ENCODE data around the gene ITIH4. TPM values are rescaled to one million over a fixed set of nuclear protein-coding genes. Genes with fewer than 3 reads are reported as not detected.
A peak's percentile ranks its signal among the peaks of the same experiment; 100 is the strongest.

ITIH4 gene
- total and polyA plus RNA-seq, 2 experiments from 2014 or later, result 55.9 to 91.3 TPM

DNA sequence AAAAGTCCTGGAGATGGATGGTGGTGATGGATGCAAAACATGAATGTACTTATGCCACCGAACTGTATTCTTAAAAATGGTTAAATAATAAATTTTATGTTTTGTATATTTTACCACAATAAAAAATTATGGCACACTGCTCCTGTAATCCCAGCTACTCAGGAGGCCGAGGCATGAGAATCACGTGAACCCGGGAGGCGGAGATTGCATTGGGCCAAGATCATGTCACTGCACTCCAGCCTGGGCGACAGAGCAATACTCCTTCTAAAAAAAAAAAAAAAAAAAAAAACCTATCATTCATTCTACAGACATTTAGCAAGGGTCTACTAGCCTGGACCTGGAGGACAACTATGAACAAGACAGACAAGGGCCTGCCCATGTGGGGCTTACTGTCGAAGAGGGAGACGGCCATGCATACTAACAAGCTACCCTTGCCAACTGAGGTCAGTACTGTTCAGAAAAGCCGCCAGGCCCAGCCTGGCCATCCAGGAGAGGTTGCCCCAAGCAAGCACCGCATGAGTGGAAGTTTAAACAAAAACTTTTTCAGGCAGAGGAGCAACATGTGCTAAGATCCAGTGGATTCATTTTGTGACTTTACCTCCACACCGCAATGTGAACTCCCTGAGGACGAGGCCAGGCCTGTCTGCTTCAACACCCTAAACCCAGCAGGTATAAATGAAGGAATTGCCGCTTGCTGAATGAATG, 57.0 kb downstream of the ITIH4 start:
- TF ChIP-seq, protein P1, sequence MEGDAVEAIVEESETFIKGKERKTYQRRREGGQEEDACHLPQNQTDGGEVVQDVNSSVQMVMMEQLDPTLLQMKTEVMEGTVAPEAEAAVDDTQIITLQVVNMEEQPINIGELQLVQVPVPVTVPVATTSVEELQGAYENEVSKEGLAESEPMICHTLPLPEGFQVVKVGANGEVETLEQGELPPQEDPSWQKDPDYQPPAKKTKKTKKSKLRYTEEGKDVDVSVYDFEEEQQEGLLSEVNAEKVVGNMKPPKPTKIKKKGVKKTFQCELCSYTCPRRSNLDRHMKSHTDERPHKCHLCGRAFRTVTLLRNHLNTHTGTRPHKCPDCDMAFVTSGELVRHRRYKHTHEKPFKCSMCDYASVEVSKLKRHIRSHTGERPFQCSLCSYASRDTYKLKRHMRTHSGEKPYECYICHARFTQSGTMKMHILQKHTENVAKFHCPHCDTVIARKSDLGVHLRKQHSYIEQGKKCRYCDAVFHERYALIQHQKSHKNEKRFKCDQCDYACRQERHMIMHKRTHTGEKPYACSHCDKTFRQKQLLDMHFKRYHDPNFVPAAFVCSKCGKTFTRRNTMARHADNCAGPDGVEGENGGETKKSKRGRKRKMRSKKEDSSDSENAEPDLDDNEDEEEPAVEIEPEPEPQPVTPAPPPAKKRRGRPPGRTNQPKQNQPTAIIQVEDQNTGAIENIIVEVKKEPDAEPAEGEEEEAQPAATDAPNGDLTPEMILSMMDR (IDR thresholded peaks at IDR 0.05; ENCODE audit: poor library complexity), result no peak
- TF ChIP-seq EZH2 (IDR thresholded peaks at IDR 0.05; ENCODE audit: borderline replicate concordance) (no peak), EZH2phosphoT487 (IDR thresholded peaks at IDR 0.05; ENCODE audit: low read depth, severe bottlenecking, unreplicated experiment) (no peak)
- no peak for DNase-seq (ENCODE audit: low spot score)
- Histone ChIP-seq H3K4me1 (ENCODE audit: insufficient read depth) (peaks cover 30% of the 10 kb centered on the region), H3K4me2 (no peak overlapping the region), H3K27me3 (no peaks in the 10 kb centered on the region), H3K9me3 (ENCODE audit: low read depth) (no peaks in the 10 kb centered on the region), H3K36me3 (replicated peaks; ENCODE audit: insufficient read depth, low read depth) (no peaks in the 10 kb centered on the region), H3K27ac (no peak overlapping the region), H3K9me2 (replicated peaks; ENCODE audit: insufficient read depth) (no peaks in the 10 kb centered on the region), H2AFZ (no peak overlapping the region), H3K79me2 (peaks cover 23% of the 10 kb centered on the region), H3K4me3 (no peak overlapping the region), H4K20me1 (ENCODE audit: insufficient read depth, poor library complexity, severe bottlenecking) (no peaks in the 10 kb centered on the region)
- 95% methylated on average over 13 of the region's 13 CpGs for WGBS (ENCODE audit: low lambda C conversion rate, missing lambda C conversion rate)

DNA sequence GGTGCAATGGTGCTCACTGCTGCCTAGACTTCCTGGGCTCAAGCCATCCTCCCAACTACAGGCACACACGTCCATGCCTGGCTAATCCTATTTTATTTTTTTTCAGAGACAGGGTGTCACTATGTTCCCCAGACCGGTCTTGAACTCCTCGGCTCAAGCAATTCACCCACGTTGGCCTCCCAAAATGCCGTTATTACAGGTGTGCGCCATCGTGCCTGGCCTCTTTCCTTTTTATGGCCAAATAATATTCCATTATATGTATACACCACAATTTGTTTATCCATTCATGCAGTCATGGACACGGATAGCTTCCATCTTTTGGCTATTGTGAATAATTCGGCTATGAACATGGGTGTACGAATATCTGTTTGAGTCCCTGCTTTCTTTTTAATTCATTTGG, 58.8 kb downstream of the ITIH4 start:
- Histone ChIP-seq H4K20me1 (ENCODE audit: insufficient read depth, poor library complexity, severe bottlenecking) (no peaks in the 10 kb centered on the region), H3K36me3 (replicated peaks; ENCODE audit: insufficient read depth, low read depth) (no peaks in the 10 kb centered on the region), H3K9me3 (ENCODE audit: low read depth) (no peaks in the 10 kb centered on the region), H3K27ac (peak overlapping the region; percentile 94), H3K4me3 (no peak overlapping the region), H3K9me2 (replicated peaks; ENCODE audit: insufficient read depth) (no peaks in the 10 kb centered on the region), H3K4me1 (ENCODE audit: insufficient read depth) (peaks cover 30% of the 10 kb centered on the region), H3K79me2 (peaks cover 34% of the 10 kb centered on the region), H3K4me2 (peak overlapping the region; percentile 93), H2AFZ (peak overlapping the region; percentile 100), H3K27me3 (no peaks in the 10 kb centered on the region)
- TF ChIP-seq EZH2phosphoT487 (IDR thresholded peaks at IDR 0.05; ENCODE audit: low read depth, severe bottlenecking, unreplicated experiment), result no peak
- TF ChIP-seq, protein P1 (IDR thresholded peaks at IDR 0.05; ENCODE audit: poor library complexity), result no peak
- no peak for TF ChIP-seq EZH2 (IDR thresholded peaks at IDR 0.05; ENCODE audit: borderline replicate concordance)
- DNase-seq (ENCODE audit: low spot score), result no peak
- WGBS (ENCODE audit: low lambda C conversion rate, missing lambda C conversion rate), result 90% methylated on average over 10 of the region's 10 CpGs

DNA sequence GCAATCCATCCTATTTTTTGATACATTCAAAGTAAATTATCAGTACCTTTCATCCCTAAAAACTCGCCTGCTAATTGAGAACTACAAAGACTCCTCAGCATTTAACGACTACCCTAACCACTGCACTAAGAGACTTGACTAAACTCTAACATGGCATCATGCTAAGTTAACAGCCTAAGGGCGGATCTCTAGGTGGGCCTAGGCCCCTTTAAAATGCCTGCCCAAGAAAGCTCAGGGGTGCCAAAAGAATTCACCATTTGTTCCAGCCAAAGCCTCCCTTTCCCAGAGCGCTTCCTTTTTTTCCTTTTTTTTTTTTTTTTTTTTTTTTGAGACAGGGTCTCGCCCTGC, 59.2 kb downstream of the ITIH4 start:
- WGBS (ENCODE audit: low lambda C conversion rate, missing lambda C conversion rate), result 53% methylated on average over 5 of the region's 5 CpGs
- no peak for TF ChIP-seq EZH2phosphoT487 (IDR thresholded peaks at IDR 0.05; ENCODE audit: low read depth, severe bottlenecking, unreplicated experiment)
- peak overlapping the region; percentile 100 for H2AFZ ChIP-seq
- peak overlapping the region; percentile 94 for H3K27ac ChIP-seq
- H3K4me3 ChIP-seq, result peak overlapping the region; percentile 99
- H3K4me1 ChIP-seq (ENCODE audit: insufficient read depth), result peaks cover 26% of the 10 kb centered on the region
- H3K36me3 ChIP-seq (replicated peaks; ENCODE audit: insufficient read depth, low read depth), result no peaks in the 10 kb centered on the region
- DNase-seq (ENCODE audit: low spot score), result no peak
- H3K9me2 ChIP-seq (replicated peaks; ENCODE audit: insufficient read depth), result no peaks in the 10 kb centered on the region
- H3K27me3 ChIP-seq, result no peaks in the 10 kb centered on the region
- peaks cover 34% of the 10 kb centered on the region for H3K79me2 ChIP-seq
- peak overlapping the region; percentile 93 for H3K4me2 ChIP-seq
- no peaks in the 10 kb centered on the region for H4K20me1 ChIP-seq (ENCODE audit: insufficient read depth, poor library complexity, severe bottlenecking)
- H3K9me3 ChIP-seq (ENCODE audit: low read depth), result no peaks in the 10 kb centered on the region

DNA sequence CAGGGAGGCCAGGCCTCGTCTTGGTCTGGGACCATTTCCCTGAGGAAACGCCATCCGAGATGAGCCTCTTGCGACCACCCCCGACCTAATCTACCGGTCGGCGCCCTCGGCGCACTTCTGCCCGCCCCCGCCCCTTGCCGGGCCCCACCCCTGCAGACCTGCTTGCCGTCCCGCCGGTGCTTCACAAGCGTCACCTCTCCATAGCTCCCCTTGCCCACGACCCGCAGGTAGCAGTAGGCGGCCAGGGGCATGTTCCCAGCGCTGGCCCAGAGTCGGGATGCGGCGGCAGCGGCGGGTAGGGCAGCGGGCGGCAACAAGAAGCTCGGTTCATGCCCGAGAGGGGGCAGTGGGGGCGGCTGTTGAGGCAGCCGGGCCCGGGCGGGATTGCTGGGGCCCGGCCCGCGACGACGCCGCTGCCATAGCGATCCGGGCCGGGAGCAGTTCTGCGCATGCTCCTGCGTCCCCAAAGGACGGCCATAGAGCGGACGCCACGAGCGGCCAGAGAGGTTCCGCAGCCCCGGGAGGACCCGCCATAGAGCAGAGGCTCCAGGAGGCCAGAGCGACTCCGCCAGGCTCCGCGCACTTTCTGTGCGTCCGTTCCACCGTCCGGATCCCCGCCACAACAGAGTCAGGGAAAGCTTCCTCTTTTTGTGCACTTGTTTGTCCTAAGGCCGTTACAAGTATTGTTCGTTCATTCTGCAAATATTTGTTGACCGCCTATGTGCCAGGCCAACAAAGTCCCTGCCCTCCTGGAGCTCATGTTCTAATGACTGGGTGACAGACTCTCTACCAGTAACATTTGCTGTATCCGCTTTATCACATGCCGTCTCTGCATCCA, 59.8 kb downstream of the ITIH4 start, which contains the start of gene NEK4:
NEK4 (minus strand) TSS at position 445 of the 838 bp plus-strand sequence; CDS start at position 251, 194 bp downstream.
- Histone ChIP-seq H3K27ac (peak within 1 kb of the TSS; percentile 94), H4K20me1 (ENCODE audit: insufficient read depth, poor library complexity, severe bottlenecking) (no peaks in the 10 kb centered on the region), H3K9me2 (replicated peaks; ENCODE audit: insufficient read depth) (no peaks in the 10 kb centered on the region), H3K36me3 (replicated peaks; ENCODE audit: insufficient read depth, low read depth) (no peaks in the 10 kb centered on the region), H3K27me3 (no peaks in the 10 kb centered on the region), H2AFZ (peak within 1 kb of the TSS; percentile 100), H3K4me1 (ENCODE audit: insufficient read depth) (peaks cover 20% of the 10 kb centered on the region), H3K4me3 (peak within 1 kb of the TSS; percentile 99), H3K4me2 (peak within 1 kb of the TSS; percentile 93), H3K79me2 (peaks cover 34% of the 10 kb centered on the region), H3K9me3 (ENCODE audit: low read depth) (no peaks in the 10 kb centered on the region)
- TF ChIP-seq, protein P1 (IDR thresholded peaks at IDR 0.05; ENCODE audit: poor library complexity), result peak; percentile 12
- TF ChIP-seq EZH2 (IDR thresholded peaks at IDR 0.05; ENCODE audit: borderline replicate concordance), result no peak
- TF ChIP-seq EZH2phosphoT487 (IDR thresholded peaks at IDR 0.05; ENCODE audit: low read depth, severe bottlenecking, unreplicated experiment), result no peak
- DNase-seq (ENCODE audit: low spot score), result peak; percentile 97
- WGBS (ENCODE audit: low lambda C conversion rate, missing lambda C conversion rate), result 2% methylated on average over 42 of the region's 67 CpGs
